Uterus (tissue), 2 donors: ENCODE data around the gene MAJIN.

Experiments
- POLR2A ChIP-seq, 2 donors: fragments of 450-650 bp; IDR thresholded peaks; one replicate each; pipeline ENCODE4 v1.6.1; 2016; ENCODE audit warnings: antibody characterized with exemption in 2 of 2, mild to moderate bottlenecking in 1 of 2, moderate library complexity in 1 of 2
- TF ChIP-seq, protein P1 (sequence below), 4 experiments: fragments of 200-600 bp in 2 of 4; fragments of 450-650 bp in 2 of 4; sonication (generic) in 2 of 4; IDR thresholded peaks; one replicate each; pipeline ENCODE4 v1.5.1; 2016 to 2019; ENCODE audit warnings: antibody characterized with exemption in 4 of 4, mild to moderate bottlenecking in 2 of 4, moderate library complexity in 1 of 4

DNA sequence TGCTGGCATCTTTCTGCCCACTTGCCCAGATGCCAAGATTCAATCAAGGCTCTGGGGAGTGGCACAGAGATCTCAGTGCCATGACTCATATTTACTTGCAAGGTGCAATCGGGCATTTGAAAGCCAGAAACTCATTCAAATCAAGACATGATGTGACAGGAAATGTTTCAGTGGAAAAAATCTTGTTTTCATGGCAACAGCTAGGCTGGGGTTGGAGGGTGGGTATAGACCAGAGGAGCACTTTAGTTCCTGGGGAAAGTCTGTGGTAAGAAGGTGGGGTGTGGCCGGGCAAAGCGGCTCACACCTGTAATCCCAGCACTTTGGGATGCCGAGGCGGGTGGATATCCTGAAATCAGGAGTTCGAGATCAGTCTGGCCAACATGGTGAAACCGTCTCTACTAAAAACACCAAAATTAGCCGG lies 1.2 kb downstream of the MAJIN start:
- TF ChIP-seq, protein P1, sequence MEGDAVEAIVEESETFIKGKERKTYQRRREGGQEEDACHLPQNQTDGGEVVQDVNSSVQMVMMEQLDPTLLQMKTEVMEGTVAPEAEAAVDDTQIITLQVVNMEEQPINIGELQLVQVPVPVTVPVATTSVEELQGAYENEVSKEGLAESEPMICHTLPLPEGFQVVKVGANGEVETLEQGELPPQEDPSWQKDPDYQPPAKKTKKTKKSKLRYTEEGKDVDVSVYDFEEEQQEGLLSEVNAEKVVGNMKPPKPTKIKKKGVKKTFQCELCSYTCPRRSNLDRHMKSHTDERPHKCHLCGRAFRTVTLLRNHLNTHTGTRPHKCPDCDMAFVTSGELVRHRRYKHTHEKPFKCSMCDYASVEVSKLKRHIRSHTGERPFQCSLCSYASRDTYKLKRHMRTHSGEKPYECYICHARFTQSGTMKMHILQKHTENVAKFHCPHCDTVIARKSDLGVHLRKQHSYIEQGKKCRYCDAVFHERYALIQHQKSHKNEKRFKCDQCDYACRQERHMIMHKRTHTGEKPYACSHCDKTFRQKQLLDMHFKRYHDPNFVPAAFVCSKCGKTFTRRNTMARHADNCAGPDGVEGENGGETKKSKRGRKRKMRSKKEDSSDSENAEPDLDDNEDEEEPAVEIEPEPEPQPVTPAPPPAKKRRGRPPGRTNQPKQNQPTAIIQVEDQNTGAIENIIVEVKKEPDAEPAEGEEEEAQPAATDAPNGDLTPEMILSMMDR (IDR thresholded peaks at IDR 0.05) = no peak
- TF ChIP-seq POLR2A (IDR thresholded peaks at IDR 0.05) = no peak
